T-helper 2 cell treated with Interferon-gamma antibody and Interleukin-4, amounts not matched to agents 5 μg/mL and 100 μg/mL, for 36 hours (primary cell): Measurements from ENCODE around the gene MRPL45.
"Not testable (repeated sequence)": the region's sequence is repeated elsewhere in the genome, so short reads cannot be mapped to it uniquely, and the experiment has no call there.

Experiments used
- DNase-seq: peaks from one replicate; pipeline ENCODE4 v3.0.0; 2021; ENCODE audit warnings: low spot score
- H3K27ac Mint-ChIP-seq: one replicate; pipeline ENCODE4 v1.8.0; 2021; ENCODE audit warnings: mild to moderate bottlenecking, mixed read lengths
- H3K27me3 Mint-ChIP-seq: one replicate; pipeline ENCODE4 v1.8.0; 2021; ENCODE audit warnings: low read depth, mixed read lengths
- H3K36me3 Mint-ChIP-seq: one replicate; pipeline ENCODE4 v1.8.0; 2021; ENCODE audit warnings: low read depth, mixed read lengths
- H3K4me1 Mint-ChIP-seq: one replicate; pipeline ENCODE4 v1.8.0; 2021; ENCODE audit warnings: low read depth, mixed read lengths
- H3K4me3 Mint-ChIP-seq: one replicate; pipeline ENCODE4 v1.8.0; 2022; ENCODE audit warnings: mild to moderate bottlenecking, moderate library complexity, mixed read lengths
- H3K9me3 Mint-ChIP-seq: one replicate; pipeline ENCODE4 v1.8.0; 2021; ENCODE audit warnings: mixed read lengths

The MRPL45 gene

DNA sequence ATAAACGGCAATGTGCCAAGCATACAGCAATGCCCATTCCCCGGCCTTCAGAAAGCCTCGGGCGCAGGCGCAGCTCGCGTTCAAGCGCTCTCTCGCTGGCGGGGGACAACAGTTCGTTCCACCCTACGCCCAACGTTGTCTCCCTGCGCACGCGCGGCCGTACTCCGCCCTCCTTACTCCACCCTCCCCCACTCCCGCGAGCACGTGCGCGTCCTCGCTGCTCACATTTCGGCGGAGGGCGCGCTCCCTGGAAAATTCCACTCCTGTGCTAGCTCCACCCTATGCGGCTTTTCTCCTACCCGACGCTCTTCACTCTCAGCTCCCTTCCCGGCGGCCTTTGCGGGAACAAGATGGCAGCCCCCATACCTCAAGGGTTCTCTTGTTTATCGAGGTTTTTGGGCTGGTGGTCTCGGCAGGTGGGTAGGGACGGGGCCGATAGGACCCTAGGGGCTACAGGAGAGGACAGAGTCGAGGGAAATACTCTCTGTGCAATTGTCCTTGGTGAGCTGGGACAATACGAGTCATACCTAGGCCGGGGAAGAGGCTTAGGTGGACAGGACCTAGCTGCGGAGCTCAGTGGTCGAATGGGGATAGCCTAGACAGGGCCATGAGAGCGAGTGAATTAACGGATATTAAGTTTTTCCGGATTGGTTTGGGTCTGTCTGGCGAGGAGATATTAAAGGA lies at the start of gene MRPL45:
Gene MRPL45 (plus strand): TSS at position 335 of the 684 bp plus-strand sequence. CDS start 16 bp downstream, at position 351.
- H3K27me3 Mint-ChIP-seq, H3K36me3 Mint-ChIP-seq, H3K9me3 Mint-ChIP-seq: not testable (repeated sequence)
- DNase-seq: peak; percentile 97
- H3K4me1 Mint-ChIP-seq: peaks cover 12% of the 10 kb centered on the region
- H3K4me3 Mint-ChIP-seq: peak within 1 kb of the TSS; percentile 99
- peak within 1 kb of the TSS; percentile 97 for H3K27ac Mint-ChIP-seq

DNA sequence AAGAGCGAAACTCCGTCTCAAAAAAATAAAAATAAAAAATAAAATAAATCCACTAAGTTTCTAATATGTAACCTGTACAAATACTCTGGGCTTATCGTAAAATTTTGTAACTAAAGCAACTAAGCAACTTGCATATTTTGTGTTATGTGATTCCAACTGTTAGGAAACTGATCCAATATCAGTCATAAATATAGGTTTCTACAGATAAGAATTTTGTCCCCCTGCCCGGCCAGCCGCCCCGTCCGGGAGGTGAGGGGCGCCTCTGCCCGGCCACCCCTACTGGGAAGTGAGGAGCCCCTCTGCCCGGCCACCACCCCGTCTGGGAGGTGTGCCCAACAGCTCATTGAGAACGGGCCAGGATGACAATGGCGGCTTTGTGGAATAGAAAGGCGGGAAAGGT lies 43.8 kb upstream of the MRPL45 start:
- H3K27me3 Mint-ChIP-seq, H3K27ac Mint-ChIP-seq, H3K4me3 Mint-ChIP-seq, DNase-seq, H3K9me3 Mint-ChIP-seq, H3K36me3 Mint-ChIP-seq, H3K4me1 Mint-ChIP-seq: not testable (repeated sequence)

DNA sequence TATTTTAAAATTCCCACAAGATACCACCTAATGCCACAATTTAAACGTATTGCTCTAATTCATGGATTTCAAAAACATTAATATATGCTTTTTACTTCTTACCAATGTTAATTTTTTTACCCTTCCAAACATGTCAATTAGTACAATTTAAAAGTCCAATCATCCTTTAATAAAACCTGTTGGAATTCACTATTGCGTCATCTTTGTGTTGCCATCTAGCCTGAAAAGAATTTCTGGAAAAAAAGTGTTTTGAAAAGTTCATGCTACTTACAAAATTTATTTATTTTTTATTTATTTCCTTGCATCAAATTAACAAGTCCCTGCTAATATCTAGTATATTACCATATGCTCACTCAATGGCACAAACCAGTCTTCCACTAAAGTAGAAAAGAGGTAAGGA lies 42.6 kb upstream of the MRPL45 start:
- H3K27me3 Mint-ChIP-seq, H3K27ac Mint-ChIP-seq, H3K9me3 Mint-ChIP-seq, DNase-seq, H3K36me3 Mint-ChIP-seq, H3K4me1 Mint-ChIP-seq, H3K4me3 Mint-ChIP-seq: not testable (repeated sequence)

DNA sequence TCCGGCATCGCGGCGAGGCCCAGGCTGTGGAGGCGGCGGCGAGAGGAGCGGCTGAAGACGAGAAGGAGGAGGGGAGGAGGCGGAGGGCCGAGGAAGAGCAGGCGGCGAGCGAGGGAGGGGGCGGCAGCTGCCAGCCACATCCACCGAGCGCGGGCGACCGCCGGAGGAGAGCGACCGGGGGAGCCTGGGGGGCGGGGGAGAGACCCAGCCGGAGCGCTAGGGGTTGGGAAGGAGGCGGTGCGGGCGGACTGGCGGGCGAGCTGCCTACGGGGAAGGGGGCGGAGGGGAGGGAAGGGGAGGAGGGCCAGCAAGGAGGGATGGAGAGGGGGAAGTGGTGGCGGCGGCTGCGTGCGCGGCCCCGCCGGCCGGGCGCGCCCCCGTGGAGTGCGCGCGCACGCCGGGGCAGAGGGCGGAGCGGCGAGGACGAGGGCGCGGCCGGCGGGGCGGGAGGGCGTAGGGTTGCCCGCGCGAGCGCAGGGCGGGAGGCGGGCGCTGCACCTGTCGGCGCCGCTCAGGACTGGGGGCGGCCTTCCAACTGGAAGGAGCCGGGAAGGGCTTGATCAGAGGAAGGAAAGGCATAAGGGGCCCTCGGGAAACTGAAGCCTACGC lies 39.9 kb upstream of the MRPL45 start:
- H3K27me3 Mint-ChIP-seq, H3K4me1 Mint-ChIP-seq, H3K27ac Mint-ChIP-seq, H3K9me3 Mint-ChIP-seq, H3K36me3 Mint-ChIP-seq, H3K4me3 Mint-ChIP-seq: not testable (repeated sequence)
- DNase-seq: peak; percentile 77

DNA sequence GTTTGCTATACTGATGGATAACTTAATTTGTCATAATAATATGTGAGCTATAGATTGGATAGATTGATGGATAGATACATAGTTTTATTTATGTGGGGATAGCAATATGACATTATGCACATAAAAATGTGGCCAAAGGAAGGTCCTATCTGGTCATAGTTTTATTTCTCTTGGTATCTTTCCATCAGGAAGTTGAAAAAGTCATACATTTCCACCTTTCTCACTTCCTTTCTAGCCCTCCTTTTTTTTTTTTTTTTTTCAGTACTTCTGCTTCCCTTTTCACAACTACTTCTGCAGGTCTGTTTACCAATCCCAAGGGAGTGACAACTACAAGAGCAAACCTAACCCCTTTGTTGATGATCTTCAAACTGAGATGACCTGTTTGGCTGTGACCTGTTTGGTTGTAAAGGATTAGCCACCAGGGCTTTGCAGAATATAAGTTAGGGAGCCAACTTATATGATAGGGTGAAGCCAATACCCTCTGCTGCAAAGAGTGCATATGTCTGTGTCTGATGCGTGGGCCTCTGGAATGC lies 30.9 kb upstream of the MRPL45 start:
- H3K36me3 Mint-ChIP-seq, H3K27me3 Mint-ChIP-seq, DNase-seq, H3K9me3 Mint-ChIP-seq, H3K4me1 Mint-ChIP-seq, H3K27ac Mint-ChIP-seq, H3K4me3 Mint-ChIP-seq: not testable (repeated sequence)

DNA sequence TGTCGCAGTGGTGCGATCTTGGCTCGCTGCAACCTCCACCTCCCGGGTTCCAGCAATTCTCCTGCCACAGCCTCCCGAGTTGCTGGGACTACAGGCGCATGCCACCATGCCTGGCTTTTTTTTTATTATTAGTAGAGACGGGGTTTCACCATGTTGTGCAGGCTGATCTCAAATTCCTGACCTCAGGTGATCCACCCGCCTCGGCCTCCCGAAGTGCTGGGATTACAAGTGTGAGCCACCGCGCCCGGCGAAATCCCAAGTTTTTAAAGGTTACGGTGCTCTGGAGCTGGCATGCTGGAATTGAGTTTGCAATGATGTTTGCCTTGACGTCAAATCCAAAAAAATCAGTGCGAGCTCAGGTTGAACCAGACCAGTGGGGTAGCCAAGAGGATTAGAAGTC lies 30.4 kb upstream of the MRPL45 start:
- not testable (repeated sequence) for H3K36me3 Mint-ChIP-seq, H3K4me1 Mint-ChIP-seq, H3K4me3 Mint-ChIP-seq, H3K9me3 Mint-ChIP-seq, H3K27me3 Mint-ChIP-seq, DNase-seq, H3K27ac Mint-ChIP-seq

DNA sequence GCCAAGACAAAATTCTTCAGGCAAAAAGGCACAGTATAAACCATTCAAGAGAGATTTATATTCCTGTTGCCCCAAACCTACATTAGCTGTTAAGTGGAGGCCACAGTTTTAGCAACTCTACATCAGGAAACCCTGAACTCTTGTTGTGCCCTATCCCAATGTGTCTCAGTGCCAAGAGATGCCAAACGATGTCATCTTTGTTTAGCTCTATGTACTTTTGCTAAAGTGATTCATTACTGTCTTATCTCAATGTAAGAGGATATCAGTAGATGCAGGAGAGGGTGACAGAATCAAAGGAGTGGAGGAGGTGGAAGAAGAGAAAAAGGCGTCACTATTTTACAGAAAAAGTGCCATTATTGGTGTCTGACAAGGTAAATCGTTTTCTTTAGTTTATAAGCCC lies 28.8 kb upstream of the MRPL45 start:
- not testable (repeated sequence) for H3K36me3 Mint-ChIP-seq, H3K27ac Mint-ChIP-seq, H3K4me3 Mint-ChIP-seq, H3K9me3 Mint-ChIP-seq, DNase-seq, H3K27me3 Mint-ChIP-seq, H3K4me1 Mint-ChIP-seq

DNA sequence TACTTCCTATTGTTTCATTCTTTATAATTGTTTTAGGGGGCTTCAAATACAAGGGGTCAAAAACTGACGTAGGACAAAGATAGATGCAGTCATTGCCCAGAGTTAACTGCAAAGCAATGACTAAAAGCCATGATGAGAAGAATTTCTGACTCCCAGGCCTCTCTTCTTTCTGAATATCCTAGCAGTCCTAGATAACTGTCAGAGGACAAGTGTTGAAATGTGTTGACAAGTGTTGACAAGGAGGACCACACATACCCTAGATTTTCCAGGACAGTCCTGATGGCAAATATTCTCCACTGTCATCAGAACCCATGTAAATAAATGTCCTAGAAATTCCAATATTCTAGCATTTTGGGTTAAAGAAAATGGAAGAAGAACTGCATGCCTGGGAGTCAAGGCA lies 27.9 kb upstream of the MRPL45 start:
- not testable (repeated sequence) for H3K27me3 Mint-ChIP-seq, DNase-seq, H3K27ac Mint-ChIP-seq, H3K4me3 Mint-ChIP-seq, H3K36me3 Mint-ChIP-seq, H3K9me3 Mint-ChIP-seq, H3K4me1 Mint-ChIP-seq

DNA sequence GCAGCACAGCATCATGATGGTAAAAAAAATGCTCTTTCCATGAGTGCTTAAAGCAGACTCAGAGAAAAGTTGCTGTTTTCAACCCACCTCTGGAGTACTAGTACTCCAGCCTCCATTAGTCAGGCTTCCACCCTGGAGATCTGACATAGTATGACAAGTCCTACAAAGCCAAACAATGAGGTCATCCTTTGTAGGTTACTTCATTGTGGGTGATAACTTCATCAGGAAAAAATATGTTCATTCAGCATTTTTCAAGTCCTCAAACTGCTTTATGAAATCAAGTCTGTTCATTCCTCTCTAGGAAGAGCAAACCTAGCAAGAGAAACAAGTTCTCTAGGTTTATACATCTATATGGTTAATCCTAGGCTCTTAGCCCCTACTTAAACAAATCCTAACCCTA lies 27.4 kb upstream of the MRPL45 start:
- H3K9me3 Mint-ChIP-seq, H3K36me3 Mint-ChIP-seq, H3K4me1 Mint-ChIP-seq, DNase-seq, H3K27me3 Mint-ChIP-seq, H3K27ac Mint-ChIP-seq, H3K4me3 Mint-ChIP-seq: not testable (repeated sequence)

DNA sequence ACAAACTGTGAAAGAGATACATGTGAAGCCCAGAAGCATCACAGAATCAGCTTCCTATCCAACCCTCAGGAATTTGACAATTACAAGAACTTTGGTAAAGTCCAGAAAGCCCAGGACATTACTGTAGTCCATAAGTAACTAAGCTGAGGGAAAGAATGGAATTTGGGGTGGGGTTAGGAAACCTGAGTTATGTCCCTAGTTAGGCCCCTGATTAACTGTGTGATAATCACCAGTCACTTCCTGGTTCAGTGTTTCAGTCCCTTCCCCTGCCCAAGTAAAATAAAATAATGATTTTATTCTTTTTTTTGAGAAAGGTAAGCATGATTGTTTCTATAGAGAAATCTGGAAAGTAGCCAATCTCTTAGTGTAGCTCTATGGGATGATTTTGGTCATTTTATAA lies 11.0 kb upstream of the MRPL45 start:
- not testable (repeated sequence) for DNase-seq, H3K27ac Mint-ChIP-seq, H3K27me3 Mint-ChIP-seq, H3K9me3 Mint-ChIP-seq, H3K4me1 Mint-ChIP-seq, H3K36me3 Mint-ChIP-seq, H3K4me3 Mint-ChIP-seq

DNA sequence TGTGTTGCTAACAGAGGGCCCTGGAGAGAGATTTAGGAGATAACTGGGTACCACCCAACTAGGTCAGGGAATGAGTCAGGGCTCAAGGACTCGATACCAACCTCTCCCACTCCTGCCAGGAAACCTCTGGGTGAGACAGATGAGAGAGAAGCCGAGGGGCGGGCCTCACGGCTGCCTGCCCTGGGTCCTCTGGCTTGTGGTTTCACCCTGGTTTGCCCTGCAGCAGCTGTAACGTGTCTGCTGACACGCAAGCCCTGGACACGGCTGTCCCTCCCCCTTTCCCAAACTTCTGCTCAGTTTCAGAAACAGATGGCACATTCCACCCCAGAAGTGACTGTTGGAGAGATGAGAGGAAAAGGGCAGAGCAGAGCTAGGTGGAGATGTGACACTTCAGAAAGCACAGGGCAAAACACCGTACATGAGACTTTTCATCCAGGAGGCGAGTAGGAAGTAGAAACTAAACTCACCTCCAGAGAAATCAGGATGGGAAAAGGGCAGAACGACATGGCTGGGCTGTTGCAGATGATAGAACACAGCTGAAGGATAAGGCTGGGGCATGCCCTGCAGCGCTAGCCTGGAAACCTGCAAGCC lies 10.4 kb upstream of the MRPL45 start:
- H3K27me3 Mint-ChIP-seq, H3K4me1 Mint-ChIP-seq, H3K9me3 Mint-ChIP-seq, H3K36me3 Mint-ChIP-seq: not testable (repeated sequence)
- peak; percentile 34 for DNase-seq
- H3K4me3 Mint-ChIP-seq: peak overlapping the region; percentile 49
- peak overlapping the region; percentile 69 for H3K27ac Mint-ChIP-seq

DNA sequence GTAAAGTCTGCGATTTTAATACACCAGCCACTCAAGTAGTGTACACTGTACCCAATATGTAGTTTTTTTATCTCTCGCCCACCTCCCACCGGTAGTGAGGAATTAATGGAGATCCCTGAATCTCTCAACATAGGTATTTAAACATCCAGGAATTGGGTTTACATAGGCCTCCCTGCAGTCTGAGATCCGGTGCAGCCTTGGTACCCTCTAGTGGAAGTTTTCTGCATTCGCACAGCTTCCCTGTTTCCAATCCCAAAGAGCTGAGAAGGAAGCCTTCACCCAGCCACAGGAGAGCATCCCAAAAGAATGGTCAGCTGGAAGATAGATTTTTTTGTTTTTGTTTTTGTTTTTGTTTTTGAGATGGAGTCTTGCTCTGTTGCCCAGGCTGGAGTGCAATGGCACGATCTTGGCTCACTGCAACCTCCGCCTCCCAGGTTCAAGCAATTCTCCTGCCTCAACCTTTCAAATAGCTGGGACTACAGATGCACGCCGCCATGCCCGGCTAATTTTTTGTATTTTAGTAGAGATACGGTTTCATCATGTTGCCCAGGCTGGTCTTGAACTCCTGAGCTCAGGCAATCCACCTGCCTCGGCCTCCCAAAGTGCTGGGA lies 8.6 kb upstream of the MRPL45 start:
- H3K4me1 Mint-ChIP-seq, H3K9me3 Mint-ChIP-seq, H3K36me3 Mint-ChIP-seq, H3K27me3 Mint-ChIP-seq, DNase-seq, H3K27ac Mint-ChIP-seq, H3K4me3 Mint-ChIP-seq: not testable (repeated sequence)

DNA sequence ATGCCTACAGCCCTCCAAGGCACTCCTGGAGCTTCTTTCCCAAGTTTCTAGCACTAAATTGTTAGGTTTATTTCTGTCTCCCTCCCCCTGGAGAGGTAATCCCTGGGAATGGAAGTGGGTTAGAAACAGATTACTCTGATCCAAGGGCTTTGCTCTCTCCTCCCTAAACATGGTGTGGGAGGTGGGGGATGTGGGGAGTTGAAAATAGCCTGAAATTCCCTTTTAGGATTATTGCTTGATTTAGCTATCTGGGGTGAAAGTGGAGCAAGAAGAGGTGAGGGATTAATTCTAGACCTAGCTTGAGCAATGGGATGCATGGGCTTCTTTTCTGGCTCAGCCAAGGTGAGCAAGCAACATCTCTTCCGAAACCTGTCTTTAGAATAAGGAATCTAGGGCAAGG lies 7.2 kb upstream of the MRPL45 start:
- not testable (repeated sequence) for H3K27me3 Mint-ChIP-seq, H3K36me3 Mint-ChIP-seq, DNase-seq, H3K4me3 Mint-ChIP-seq, H3K9me3 Mint-ChIP-seq, H3K4me1 Mint-ChIP-seq, H3K27ac Mint-ChIP-seq

DNA sequence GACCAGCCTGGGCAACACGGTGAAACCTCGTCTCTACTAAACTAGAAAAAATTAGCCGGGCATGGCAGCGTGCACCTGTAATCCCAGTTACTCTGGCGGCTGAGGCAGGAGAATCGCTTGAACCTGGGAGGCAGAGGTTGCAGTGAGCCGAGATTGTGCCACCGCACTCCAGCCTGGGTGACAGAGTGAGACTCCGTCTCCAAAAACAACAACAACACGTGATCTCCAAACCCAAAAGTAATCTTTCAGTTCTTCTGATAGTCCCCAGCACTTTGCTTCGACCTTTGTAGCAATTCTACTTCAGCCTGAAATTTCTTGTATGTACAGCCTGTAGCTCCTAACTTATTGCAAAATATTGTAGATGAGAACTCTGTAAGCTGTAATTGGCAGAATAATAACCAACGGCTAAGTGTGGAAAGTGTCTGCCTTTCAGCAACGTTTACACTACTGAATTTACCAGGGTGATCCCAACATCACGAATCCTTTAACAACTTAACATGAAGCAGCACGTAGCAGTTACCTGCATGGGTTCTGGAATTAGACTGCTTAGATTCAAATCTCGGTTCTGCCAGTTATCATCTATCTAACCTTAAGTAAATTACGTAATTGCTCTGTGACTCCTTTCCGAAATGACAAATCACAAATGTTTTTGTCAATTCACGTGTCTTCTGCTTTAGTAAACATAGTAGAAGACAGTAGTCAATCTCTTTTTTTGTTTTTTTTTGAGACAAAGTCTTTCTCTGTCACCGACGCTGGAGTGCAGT lies 1.2 kb upstream of the MRPL45 start:
- not testable (repeated sequence) for H3K9me3 Mint-ChIP-seq, H3K27me3 Mint-ChIP-seq, DNase-seq, H3K36me3 Mint-ChIP-seq
- H3K4me1 Mint-ChIP-seq: peaks cover 12% of the 10 kb centered on the region
- peak overlapping the region; percentile 99 for H3K4me3 Mint-ChIP-seq
- peak overlapping the region; percentile 97 for H3K27ac Mint-ChIP-seq
